ENCODE data around the gene MYOCOS. TPM values are rescaled to one million over a fixed set of nuclear protein-coding genes. Genes with fewer than 3 reads are reported as not detected.

Gene MYOCOS
- total RNA-seq, 2 donors from 2014 or later: 0.23 TPM; not detected in 1

DNA sequence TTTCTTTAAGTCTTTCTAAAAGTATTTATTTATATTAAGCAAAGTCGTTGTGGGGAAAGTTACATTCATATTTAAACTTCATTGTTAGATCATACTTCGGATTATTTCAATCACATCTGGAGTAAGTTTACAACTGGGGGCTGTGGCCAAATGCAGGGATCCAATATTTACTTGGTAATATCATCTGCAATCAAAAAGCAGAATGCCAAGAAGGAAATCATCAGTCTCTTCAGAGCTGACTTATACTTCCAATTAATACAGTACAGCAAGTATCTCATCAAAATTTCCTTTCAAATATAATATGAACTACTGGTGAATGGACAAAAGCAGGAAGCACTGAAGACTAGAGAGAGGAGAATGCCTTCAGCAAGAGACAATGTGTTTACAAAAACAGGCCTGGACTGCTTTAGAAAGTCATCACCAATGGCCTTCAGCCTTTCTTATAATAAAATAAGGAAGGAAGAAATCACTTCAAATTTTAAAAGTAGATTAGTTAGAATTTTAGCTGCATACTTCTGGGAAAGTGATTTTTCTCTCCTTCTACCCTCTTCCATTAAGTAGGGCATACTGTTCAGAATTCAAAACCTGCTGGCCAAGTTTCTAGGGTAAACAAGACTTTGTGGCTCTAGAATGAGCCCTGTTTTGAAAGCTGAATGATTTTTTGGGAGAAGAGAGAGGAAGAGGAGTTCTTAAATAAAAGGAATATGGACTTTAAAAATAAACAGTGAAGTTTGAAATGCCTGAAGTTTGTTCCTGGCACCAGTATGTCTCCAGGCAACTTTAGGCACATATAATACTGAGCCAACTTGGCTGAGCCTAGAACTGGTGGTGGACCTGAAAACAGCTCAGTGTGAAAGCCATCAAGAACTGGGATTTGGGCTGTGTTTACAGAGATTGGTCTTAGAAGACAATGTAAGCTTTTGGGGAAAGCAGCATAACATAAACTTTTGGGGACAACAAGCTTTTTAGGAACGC is 52.7 kb downstream of the MYOCOS start:
- no peak for ATAC-seq
- DNase-seq (ENCODE audit: low spot score in 2 of 2): no peak
- Mint-ChIP-seq H3K36me3 (no peaks in the 10 kb centered on the region), H3K27ac (no peak overlapping the region), H3K9me3 (no peaks in the 10 kb centered on the region)

Other genes starting within 250 kb of the MYOCOS start
- gene PRRC2C, start 136.7 kb upstream of the MYOCOS start, total RNA-seq: 100 to 1,000 TPM; 211 to 248 TPM
- not detected for gene MYOC, start 30.4 kb downstream of the MYOCOS start, total RNA-seq
- gene VAMP4, start 119.8 kb downstream of the MYOCOS start, total RNA-seq: 10 to 100 TPM in 1 of 2 donors, 1 to 10 TPM in 1; 6.8 to 11.9 TPM
- 10 to 100 TPM; 53.0 to 57.4 TPM for gene METTL13, start 159.4 kb downstream of the MYOCOS start, total RNA-seq
- gene DNM3, start 219.3 kb downstream of the MYOCOS start, total RNA-seq: 1 to 10 TPM; 2.6 to 4.5 TPM